Activated B cell treated with CpG ODN at 0.5 μM for 24 hours (primary cell): ENCODE data around the gene MTUS2. TPM values are rescaled to one million over a fixed set of nuclear protein-coding genes. Genes with fewer than 3 reads are reported as not detected.

ENCODE experiments used
- ATAC-seq: fragments of 200-7000 bp; cut with Tn5 transposase; one replicate; pipeline ENCODE4 v1.10.0; 2021; ENCODE audit warnings: low read depth, mild to moderate bottlenecking, moderate library complexity
- CTCF ChIA-PET: fragments of 350-600 bp; sonication (Branson Sonifier 250); formaldehyde crosslinking; loops from one replicate; lab custom pipeline; 2021; ENCODE audit warnings: antibody characterized with exemption; lab: Charles Lee
- POLR2A ChIA-PET: fragments of 350-600 bp; sonication (Branson Sonifier 250); formaldehyde crosslinking; loops from one replicate; lab custom pipeline; 2021; ENCODE audit warnings: antibody characterized with exemption; lab: Charles Lee
- DNase-seq: peaks from one replicate; pipeline ENCODE4 v3.0.0; 2022
- H3K27ac Mint-ChIP-seq: one replicate; pipeline ENCODE4 v1.8.0; 2020; ENCODE audit warnings: mixed read lengths
- H3K27me3 Mint-ChIP-seq: one replicate; pipeline ENCODE4 v1.8.0; 2021; ENCODE audit warnings: mixed read lengths
- H3K36me3 Mint-ChIP-seq: one replicate; pipeline ENCODE4 v1.8.0; 2021; ENCODE audit warnings: low read depth, mixed read lengths
- H3K4me1 Mint-ChIP-seq: one replicate; pipeline ENCODE4 v1.8.0; 2021; ENCODE audit warnings: mixed read lengths
- H3K4me3 Mint-ChIP-seq: one replicate; pipeline ENCODE4 v1.8.0; 2020; ENCODE audit warnings: mild to moderate bottlenecking, mixed read lengths
- H3K9me3 Mint-ChIP-seq: one replicate; pipeline ENCODE4 v1.8.0; 2020; ENCODE audit warnings: mixed read lengths
- CTCF ChIP-seq: fragments of 200-600 bp; IDR thresholded peaks from one replicate; pipeline ENCODE4 v1.8.0; 2022; ENCODE audit warnings: antibody characterized with exemption, mild to moderate bottlenecking
- intact Hi-C: fragments of 100-400 bp; cut with micrococcal nuclease; formaldehyde crosslinking; loops from one replicate; pipeline ENCODE4 v1.15.1; 2024
- total RNA-seq: library from RNA; stranded (reverse); gene quantifications from 2 replicates; pipeline ENCODE4 v1.2.3, GENCODE V29; 2022

The MTUS2 gene
- total RNA-seq, 1 donor from 2014 or later = not detected

DNA sequence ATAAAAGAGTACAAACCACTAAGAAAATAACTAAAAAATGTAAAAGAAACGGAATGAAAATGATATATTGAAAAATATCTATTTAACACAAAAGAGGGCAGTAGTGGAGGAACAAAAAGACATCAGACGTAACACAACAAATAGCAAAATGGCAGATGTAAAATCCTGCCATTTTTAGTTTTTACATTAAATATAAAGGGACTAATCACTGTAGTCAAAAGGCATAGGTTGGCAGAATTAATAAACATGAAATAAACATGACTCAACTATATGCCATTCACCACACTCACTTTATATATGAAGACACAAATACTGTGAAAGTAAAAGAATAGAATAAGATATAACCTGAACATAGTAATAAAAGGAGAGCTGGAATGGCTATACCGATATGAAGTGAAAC is 11.0 kb downstream of the MTUS2 start:
- Mint-ChIP-seq H3K4me3 (no peak overlapping the region), H3K4me1 (no peaks in the 10 kb centered on the region), H3K27ac (no peak overlapping the region), H3K36me3 (no peaks in the 10 kb centered on the region), H3K9me3 (peaks cover 26% of the 10 kb centered on the region), H3K27me3 (peaks cover 5% of the 10 kb centered on the region)
- DNase-seq = no peak
- intact Hi-C loops = no loop called here
- no peak for TF ChIP-seq CTCF
- CTCF ChIA-PET = no interaction called here
- no peak for ATAC-seq
- POLR2A ChIA-PET = no interaction called here

- DNase-seq (no peak), ATAC-seq (no peak)
- ChIA-PET CTCF (no interaction called here), POLR2A (no interaction called here)
- no peaks in the 10 kb centered on the region for H3K9me3 Mint-ChIP-seq
- intact Hi-C loops = no loop called here
- peaks cover 9% of the 10 kb centered on the region for H3K27me3 Mint-ChIP-seq
- no peak overlapping the region for H3K27ac Mint-ChIP-seq
- no peaks in the 10 kb centered on the region for H3K36me3 Mint-ChIP-seq
- TF ChIP-seq CTCF = no peak
- H3K4me1 Mint-ChIP-seq = no peaks in the 10 kb centered on the region
- no peak overlapping the region for H3K4me3 Mint-ChIP-seq
These were observed 17.0 kb downstream of the MTUS2 start for GRCh38 chr13:28837111-28837510.

- intact Hi-C loops = no loop called here
- DNase-seq (no peak), ATAC-seq (no peak)
- peaks cover 13% of the 10 kb centered on the region for H3K27me3 Mint-ChIP-seq
- H3K4me1 Mint-ChIP-seq = no peaks in the 10 kb centered on the region
- ChIA-PET CTCF (no interaction called here), POLR2A (no interaction called here)
- no peak for TF ChIP-seq CTCF
- no peaks in the 10 kb centered on the region for H3K9me3 Mint-ChIP-seq
- H3K27ac Mint-ChIP-seq = no peak overlapping the region
- H3K4me3 Mint-ChIP-seq = no peak overlapping the region
- no peaks in the 10 kb centered on the region for H3K36me3 Mint-ChIP-seq
These were observed 23.5 kb downstream of the MTUS2 start for GRCh38 chr13:28843639-28844038.

DNA sequence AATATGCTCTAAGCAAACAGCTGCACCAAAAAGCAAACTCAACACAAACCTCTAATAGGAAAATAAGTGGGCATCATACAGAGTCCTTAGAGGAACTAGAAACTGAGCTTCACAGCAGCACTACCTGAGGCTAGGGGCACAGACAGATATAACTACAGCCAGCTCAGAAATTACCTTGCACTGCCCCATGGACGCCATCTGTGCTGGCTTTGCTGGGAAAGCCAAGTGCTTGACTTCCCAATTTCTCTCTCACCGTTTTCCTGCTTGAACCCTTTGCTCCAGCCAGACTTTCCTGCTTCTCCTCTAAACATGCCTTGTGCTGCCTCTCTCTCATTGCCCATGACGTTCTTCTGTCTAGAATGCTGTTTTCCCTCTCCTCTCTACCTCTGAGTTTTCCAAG is 29.3 kb downstream of the MTUS2 start:
- intact Hi-C loops = no loop called here
- no peaks in the 10 kb centered on the region for H3K9me3 Mint-ChIP-seq
- DNase-seq (no peak), ATAC-seq (no peak)
- H3K27ac Mint-ChIP-seq = no peak overlapping the region
- TF ChIP-seq CTCF = no peak
- H3K27me3 Mint-ChIP-seq = peaks cover 5% of the 10 kb centered on the region
- H3K36me3 Mint-ChIP-seq = no peaks in the 10 kb centered on the region
- CTCF ChIA-PET = no interaction called here
- H3K4me3 Mint-ChIP-seq = no peak overlapping the region
- H3K4me1 Mint-ChIP-seq = peaks cover 20% of the 10 kb centered on the region
- POLR2A ChIA-PET = no interaction called here

DNA sequence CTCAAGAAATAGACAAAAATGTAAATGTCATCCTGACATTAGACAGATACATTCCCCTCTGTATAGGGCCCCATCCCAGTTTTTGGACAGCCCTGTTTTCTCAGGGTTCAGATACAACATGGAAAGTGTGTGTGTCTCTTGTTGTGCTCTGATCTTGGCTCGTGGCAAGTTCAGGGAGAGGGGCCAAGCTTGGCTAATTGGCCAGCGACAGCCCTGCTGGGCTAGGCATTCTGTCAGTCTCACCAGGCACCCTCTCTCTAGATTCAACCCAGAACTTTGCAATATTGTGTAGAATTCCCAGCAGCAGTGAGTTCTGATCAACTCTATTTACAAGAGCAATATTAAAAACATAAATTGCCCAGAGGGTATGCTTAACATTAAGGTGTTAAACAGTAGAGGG is 30.1 kb downstream of the MTUS2 start:
- CTCF ChIA-PET = no interaction called here
- no peaks in the 10 kb centered on the region for H3K9me3 Mint-ChIP-seq
- POLR2A ChIA-PET = no interaction called here
- no peak for ATAC-seq
- H3K27ac Mint-ChIP-seq = no peak overlapping the region
- no peaks in the 10 kb centered on the region for H3K36me3 Mint-ChIP-seq
- H3K4me3 Mint-ChIP-seq = no peak overlapping the region
- DNase-seq = no peak
- peaks cover 20% of the 10 kb centered on the region for H3K4me1 Mint-ChIP-seq
- intact Hi-C loops = no loop called here
- no peak for TF ChIP-seq CTCF
- H3K27me3 Mint-ChIP-seq = peaks cover 6% of the 10 kb centered on the region
